ENCODE results near the gene LONP1.
"Not testable (repeated sequence)": the region's sequence is repeated elsewhere in the genome, so short reads cannot be mapped to it uniquely, and the experiment has no call there.

Gene LONP1

DNA sequence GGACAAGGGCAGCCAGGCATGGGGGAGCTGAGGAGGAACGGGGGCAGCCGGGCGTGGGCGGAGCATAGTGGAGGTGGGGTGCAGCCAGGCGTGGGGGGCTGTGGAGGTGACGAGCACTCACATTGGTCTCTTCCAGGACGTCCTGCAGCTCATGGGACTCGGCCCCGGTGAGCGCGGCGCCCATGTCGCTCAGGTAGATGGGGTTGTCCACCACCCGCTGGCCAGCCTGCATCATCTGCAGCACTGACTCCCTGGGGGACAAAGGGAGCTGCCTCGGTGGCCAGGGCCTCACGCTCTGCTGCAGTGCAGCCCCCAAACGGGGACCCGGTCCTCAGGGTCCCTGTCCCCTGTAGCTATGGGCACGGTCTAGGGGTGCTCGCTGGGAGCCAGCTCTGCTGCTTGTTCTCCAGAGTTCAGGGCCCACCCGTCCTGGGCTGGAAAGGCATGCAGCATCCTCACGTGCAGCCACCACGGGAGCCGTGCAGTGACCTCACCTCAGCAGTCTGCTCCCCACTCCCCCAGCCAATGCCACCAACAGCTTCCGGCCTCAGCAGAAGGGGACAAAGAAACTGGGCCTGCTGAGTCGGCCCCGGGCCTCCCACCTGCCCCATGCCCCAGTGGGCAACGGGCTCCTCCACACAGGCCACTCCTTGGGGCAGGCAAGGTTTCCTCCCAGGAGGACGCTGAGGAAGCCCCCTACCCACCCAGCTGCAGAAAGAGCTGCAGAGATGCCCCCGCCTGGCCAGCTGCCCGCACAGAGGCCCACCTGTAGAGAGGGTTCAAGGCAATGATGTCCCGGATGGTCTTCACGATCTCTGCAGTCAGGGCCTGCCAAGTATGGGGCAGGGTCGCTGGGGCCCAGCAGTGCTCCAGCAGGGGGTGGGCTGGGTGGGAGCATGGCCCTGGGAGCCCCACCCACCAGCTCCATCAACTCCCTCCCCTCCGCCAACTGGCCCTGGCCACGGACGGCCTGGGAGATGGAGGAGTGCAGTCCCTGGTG, 12.1 kb downstream of the LONP1 start:
- FAIRE-seq: no peak

DNA sequence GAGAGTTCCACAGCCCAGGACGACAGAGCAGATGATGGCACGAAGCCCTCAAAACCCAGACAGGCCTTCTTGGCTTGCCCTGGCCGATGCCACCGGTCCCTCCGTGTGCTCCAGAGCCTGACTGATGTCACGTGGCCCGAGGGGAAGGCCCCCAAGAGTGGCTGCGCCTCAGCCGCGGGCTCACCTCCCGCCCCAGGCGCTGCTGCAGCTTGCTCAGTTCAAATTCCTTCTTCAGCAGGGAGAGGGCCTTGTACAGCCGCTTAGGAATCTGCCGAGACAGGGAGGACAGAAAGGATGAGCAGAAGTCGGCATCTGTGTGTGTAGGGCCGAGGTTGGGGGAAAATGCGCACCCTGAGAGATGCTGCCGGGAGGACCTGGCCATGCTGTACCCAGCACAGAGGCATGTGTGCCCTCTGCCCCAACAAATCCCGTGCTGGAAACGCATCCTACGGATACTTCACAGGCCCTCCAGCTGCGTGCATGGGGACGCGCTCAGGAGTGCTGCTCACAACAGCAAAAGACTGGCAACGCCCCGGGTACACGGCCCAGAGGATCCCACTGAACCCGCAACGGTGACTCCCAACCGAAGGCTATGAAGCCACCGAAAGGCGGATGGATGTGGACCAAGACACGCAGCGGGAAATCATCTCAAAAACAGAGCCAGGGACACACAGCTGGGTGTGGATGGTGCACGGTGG, 12.9 kb downstream of the LONP1 start:
- no peak for FAIRE-seq

DNA sequence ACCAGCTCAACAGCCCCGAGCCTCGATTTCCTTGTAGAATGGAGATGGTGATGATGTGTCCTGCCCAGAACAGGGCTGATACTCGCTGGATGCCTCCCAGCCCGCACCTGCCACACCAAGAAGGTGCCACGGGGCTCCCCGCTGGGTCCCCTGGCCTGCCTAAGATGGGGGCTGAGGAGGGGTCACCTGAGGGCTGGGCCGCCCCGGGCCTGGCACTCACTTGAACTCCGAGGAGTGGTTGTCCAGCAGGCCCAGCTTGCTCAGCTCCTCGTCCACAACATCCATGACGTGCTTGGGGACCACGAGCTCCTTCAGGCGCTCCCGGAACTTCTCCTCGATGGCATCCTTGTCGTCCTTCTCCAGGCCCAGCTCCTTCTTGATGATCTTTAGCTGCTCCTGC, 14.4 kb downstream of the LONP1 start:
- no peak for FAIRE-seq

DNA sequence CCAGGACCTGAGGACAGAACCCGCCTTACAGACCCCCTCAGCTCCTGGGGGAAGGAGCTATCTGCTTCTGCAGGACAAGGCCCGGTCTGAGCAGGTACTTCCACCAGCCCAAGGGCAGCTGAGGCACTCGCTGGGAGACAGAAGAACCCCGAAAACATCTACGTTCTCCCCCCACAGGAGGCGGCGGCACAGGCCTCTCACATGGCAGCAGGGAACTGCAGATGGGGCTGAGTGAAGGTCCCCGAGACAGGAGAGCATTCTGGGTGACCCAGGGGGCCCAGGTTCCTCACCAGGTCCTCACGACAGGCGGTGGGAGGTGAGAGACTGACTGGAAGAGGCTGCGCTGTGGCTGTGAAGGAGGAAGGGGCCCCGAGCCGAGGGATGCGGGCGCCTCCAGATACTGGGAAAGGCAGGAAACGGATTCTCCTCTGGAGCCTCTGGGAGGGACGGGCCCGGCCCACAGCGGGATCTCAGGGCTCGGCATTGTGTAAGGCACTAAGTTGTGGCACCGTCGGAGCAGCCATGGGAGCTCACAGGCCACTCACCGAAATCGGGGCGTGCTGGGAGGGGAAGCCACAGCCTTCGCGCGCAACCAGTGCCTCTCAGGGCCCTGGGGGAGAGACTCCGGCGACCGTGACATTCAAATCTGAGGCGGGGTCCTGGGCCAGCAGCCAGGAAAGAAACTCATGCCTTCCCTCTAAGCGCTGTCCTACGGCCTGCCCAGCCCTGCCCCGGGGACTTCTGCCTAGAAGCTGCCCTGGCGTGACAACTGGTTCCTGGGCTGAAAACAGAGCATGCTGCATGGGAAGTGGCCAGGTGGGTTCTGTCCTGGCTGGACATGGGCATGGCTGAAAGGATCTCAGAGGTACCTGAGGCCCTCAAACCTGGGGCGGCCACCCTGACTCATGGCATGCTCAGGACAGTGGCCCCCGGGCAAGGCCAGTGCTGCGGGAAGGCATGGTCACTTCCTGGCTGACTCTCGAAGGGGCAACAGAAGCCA, 15.8 kb downstream of the LONP1 start:
- no peak for FAIRE-seq

DNA sequence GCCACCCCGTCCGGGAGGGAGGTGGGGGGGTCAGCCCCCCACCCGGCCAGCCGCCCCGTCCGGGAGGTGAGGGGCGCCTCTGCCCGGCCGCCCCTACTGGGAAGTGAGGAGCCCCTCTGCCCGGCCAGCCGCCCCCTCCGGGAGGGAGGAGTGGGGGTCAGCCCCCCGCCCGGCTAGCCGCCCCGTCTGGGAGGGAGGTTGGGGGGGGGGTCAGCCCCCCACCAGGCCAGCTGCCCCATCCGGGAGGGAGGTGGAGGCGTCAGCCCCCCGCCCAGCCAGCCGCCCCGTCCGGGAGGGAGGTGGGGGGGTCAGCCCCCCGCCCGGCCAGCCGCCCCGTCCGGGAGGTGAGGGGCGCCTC, 17.9 kb downstream of the LONP1 start:
- FAIRE-seq: not testable (repeated sequence)

DNA sequence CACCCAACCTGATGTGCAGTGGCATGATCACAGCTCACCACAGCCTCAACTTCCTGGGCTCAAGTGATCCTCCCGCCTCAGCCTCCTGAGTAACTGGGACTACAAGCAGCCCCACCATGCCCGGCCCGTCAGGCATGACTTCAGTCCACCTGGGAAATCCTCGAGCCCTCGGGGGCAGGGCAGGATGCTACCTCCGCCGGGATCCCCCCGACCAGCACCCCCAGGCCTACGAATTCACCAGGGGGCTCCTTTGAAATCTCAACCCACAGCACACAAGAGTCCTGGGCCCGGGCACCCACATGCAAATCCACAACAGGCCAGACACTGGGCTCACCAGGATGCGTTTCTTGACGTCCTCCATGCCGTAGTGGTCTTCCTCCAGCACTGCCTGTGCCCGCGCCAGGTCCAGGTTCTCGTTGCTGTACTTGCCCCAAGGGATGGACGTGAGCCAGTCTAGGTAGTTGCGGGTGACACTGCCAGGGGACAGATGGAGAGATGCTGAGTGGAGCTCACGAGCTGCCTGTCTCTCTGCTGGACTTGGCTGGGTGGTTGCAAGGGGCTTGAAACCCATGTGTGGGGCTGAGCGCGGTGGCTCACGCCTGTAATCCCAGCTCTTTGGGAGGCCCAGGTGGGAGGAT, 19.4 kb downstream of the LONP1 start:
- FAIRE-seq: no peak

DNA sequence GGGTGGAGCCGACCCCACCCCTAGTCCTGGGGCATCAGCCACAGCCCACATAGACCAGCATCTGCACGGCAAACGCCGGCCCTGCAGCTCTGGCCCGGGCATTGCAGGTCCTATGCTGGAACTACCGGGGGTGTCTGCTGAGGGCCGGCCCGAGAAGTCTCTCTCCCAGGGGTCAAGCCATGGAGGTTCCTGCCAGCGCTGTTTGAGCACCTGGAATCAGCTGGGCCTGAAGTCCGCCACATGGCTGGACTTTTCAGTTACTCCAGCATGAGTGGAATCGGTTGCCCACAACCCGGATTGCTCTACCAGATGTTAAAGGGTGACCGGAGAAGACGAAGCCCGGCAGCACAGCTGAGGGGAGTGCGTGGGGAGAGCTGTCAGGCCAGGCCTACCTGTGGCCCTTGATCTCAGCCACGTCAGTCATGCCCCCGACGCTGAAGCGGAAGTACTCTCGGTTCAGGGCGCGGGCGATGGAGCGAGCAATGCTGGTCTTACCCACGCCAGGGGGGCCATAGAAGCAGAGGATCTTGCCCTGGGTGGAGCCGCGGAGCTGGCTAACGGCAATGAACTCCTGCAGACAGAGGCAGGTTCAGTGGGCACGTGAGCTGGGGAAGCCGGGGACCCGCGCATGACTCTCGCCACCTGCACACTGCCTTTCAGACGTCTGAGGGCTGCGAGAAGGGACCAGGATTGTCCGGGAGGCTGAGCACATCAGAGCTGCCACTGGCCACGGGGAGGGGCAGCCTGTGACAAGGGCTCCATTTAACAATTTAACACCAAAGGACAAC, 21.1 kb downstream of the LONP1 start:
- no peak for FAIRE-seq

DNA sequence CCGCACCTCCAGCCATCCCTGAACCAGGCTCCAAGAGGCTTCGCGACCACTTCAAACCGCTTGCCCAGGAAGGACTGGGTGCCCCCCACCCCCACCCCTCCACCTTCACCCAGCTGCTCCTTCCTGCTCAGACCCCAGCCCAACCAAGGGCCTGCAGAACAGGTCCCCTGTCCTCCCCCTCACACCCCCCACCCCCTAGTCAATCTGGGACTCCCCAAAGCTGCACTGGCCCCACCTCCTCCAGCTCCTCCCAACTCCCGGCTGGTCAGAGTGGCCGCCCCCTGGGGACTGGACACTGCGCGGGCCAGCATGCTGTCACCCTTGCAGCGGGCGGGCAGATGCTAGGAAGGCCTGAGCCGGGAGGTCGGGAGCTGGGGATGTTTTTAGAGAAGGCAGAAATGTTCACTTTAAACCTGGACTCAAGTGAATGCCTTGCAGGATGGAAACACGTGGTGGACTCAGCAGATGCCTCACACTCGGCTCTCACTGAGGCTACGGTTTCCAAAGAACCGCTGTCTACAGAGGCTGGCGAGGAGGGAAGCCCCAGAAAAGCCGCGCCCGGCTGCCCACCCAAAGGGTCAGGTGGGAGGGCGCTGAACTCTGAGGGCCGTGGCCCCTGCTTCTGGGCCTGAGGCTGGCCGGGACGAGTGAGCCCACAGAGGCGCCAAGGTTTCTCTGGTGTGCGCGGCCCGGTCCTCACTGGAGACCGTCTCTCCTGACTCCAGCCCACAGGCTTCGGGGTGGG, 21.9 kb downstream of the LONP1 start:
- no peak for FAIRE-seq

DNA sequence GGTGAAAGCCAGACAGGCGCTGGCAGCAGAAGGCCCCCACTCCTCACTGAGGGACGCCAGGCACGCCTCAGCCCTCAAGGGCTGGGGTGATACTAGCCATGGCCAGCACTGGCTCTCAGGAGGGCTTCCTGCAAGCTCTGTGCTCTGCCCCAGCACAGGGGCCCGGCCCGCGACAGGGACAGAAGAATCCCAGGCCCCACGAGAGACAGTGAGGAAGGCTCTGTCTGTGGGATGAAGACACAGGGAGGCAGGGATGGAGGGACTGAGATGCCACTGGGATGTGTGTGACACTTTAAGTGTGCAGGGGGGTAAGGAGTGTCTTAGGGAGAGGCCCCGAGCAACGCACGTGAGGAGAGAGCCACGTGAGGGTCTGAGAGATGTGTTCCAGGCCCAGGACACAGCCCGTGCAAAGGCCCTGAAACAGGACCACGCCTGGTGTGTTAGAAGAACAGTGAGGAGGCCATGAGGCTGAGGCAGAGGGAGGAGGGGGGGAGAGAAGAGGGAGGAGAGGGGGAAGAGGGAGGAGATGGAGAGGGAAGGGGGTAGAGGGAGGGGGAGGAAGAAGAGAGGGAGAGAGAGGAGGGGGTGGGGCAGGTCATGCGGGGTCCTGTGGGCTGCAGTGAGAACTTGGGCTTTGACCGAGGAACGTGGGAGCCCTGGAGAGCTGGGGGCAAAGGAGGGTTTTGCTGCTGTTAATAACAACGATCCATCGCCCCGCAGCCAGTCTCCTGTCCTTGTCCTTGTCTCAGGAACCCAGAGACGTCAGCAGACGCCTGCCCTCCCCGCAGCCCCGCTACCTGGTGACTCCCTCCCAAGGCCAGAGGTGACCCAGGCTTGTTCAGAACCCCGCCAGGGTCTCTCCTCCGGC, 22.7 kb downstream of the LONP1 start:
- no peak for FAIRE-seq

DNA sequence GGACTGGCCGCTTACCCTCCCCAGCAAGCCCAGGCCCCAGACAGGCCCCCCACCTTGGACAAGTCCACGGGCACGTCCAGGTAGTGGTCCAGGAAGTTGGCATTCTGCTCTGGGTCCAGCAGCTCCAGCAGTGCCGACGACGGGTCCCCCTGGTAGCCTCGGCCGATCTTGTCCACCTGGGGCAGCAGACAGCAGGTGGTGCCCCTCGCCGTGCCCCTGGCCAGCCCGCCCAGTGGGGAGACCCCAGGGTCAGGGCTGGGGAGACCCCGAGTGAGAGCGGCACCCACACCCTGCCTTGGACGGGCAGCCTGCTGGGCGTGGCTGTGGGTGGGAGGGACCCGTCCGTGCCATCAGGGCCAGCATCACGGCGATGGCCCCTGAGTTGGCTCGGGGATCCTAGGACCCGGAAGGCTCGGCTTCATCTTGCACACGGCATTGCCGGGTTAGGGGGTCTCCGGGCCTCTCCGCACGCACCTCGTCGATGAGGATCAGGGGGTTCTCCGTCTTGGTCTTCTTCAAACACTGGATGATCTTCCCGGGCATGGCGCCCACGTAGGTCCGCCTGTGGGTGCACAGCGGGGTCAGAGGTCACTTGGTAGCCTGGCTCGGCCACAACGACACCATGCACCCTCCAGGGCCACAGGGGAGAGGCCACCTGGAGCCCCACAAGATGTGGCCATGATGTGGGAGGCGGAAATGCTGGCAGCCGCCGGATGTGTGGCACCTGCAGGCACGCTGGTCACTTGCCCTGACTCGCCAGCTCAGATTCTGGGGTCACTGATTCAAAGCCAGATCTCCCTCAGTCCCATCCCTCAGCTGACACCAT, 23.5 kb downstream of the LONP1 start:
- FAIRE-seq: no peak

DNA sequence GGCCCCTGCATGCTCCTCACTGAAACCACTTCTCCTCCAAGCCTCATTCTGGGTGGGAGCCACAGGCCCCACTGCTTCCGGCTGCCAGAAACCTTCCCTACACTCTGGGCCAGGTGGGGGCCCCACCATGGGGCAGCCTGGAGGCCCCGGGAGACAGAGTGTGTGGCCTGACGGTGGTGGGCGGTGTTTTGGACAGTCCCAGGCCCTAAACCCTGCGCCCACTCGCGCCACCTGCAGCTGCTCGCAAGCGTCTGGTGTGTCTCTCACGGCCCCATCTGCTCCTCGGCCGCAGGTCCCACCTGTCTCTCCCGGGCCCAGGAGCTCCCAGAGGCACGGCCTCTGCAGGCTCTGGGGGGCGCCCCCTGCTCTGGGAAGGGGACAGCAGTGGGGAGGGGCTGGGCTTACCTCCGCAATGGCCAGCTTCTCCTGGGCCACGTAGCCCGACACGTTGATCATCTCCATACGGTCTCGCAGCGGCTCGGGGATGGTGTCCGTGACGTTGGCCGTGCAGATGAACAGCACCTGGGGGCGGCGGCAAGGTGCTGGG, 24.2 kb downstream of the LONP1 start:
- no peak for FAIRE-seq

DNA sequence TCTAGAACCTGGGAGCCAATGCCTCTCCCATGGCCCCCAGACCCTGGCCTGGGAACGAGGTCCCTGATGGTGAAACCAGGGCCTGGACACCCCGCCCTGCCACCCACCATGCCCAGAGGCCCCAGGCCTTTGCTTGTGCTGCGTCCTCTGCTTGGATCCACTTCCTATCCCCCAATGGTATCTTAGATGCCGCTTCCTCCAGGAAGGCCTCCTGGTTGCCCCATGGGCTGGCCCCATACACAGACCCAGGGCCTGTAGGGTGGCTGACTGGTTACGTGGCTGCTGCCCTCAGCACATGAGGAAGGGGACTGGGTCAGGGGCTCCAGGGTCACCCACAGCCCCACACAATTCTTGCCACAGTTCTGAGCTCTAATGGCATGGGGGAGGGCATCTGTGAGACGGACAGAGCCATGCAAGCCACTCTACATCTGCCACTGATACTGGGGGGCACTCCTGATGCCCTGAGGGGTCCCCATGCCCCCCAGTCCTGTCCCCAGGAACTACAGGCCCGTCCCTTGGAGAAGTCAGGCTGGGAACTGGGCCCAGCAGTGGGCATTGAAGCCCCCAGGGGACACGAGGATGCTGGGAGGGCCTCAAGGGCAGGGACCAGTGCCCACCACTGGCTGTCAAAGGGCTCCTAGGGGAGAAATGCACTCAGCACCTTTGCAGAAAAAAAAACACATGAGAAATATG, 24.8 kb downstream of the LONP1 start:
- FAIRE-seq: no peak

DNA sequence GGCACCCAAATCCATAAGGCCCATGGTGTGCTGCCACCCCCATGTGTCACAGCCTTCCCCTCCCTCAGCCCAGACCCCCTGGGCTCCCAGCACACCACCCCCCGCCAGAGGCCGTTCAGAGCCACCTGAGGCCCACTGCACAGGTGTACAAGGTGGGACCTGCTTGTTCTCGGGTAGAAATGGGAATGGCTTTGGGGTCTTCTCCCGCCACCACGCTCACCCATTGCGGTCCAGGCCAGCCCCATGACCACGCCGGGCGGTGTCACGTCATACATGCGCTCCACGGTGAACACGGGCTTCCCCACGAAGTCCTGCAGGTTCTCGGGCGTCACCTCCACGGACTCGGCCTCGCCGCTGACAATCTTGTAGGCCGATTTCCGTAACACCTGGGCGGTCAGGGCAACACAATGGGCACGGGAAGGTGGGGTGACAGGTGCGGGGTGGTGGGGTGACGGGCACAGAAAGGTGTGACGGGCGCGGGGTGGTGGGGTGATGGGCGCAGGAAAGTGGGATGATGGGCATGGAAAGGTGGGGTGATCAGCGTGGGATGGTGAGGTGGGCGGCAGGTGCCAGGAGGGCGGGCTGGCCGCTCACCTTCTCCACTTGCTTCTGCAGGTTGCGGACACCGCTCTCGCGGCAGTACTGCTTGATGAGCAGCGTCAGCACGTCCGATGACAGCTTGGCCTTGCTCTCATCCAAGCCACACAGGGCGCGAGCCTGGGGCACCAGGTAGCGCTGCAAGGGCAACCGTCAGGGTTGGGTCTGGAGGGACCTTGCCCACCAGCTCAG, 25.6 kb downstream of the LONP1 start:
- no peak for FAIRE-seq

DNA sequence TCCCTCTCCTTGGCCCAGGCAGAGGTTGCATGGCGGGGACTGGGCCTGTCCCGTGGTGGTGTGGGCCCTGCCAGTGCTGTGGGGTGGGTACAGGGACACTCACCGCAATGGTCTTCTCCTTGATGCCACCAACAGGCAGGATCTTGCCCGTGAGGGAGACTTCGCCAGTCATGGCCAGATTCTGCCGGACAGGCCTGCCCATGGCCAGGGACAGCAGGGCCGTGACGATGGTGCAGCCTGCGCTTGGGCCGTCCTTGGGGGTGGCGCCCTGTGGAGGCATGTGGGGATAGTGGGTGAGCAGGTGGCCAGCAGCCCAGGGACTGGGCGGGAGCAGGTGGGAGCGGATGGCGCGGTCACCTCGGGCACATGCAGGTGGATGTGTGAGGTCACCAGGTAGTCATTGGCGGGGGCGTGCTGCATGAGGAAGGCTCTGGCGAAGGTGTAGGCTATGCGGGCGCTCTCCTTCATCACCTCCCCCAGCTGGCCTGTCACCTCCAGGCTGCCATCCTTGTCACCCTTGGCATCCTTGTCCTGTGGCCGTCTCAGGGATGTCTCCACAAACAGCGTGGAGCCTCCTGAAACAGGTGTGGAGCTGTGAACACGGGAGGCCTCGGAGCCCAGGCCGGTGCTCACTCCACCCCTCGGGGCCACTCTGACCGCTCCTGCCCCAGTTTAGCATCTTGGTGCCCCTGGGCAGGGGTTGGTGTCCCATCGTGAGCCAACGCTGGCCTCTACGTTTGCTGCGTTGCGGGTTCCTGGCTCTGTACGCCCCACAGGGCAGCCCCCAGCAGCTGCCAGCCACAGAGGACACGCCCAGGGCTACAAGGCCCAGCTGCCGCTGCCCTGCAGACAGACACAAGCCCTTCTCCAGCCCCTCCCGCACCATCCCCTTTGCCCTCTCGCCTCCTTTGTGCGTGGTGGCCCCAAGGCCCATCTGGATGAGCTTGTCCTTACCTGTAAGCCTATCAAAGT, 26.5 kb downstream of the LONP1 start:
- no peak for FAIRE-seq

DNA sequence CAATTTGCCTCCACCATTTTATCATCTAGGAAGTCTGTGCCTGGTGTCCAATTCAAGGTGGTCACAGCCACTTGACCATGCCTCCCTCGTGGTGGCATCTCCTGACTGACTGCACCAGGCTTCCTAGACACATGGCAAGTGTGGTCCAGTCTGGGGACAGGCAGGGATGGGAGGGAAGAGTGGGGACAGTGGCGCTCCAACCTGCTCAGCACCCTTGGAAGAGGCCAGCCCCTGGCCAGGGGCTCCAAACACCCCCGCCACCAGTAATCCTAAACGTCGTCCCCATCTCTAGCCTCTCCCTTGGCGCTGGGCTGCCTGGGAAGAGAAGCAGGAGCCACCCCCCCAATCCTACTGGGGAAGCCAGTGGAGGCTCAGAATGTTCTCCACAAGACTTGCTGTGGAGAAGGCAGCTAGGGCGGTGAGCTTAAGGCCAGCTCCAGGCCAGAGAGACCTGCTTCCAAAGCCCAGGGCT, 27.2 kb downstream of the LONP1 start:
- FAIRE-seq: no peak

Measured in islet of Langerhans (tissue), 1 donor.